ENCODE data around the gene DAP. TPM values are rescaled to one million over a fixed set of nuclear protein-coding genes. Genes with fewer than 3 reads are reported as not detected.

DAP gene
- total and polyA plus RNA-seq, 10 of the 15 experiments (the other 5 are each of a cell fraction or from before 2014, with no cell fraction given) = 12.9 to 130 (median 49.9) TPM

- H3K36me3 ChIP-seq (ENCODE audit: control insufficient read depth in 2 of 2, insufficient read depth in 2 of 2, low read length in 1 of 2) = no peaks in the 10 kb centered on the region
- no peaks in the 10 kb centered on the region for H3K79me2 ChIP-seq (ENCODE audit: control insufficient read depth, insufficient read depth, low read length)
- no TSS peak for BruUV-seq (replicated peaks)
- intact Hi-C loops (cut with micrococcal nuclease; ENCODE audit: unreplicated experiment) (no loop called here), in situ Hi-C loops (cut with MboI) (no loop called here)
- H3K9me3 ChIP-seq (replicated peaks; ENCODE audit: control insufficient read depth, insufficient read depth, low read length) = no peaks in the 10 kb centered on the region
- no peak overlapping the region for H3K27ac ChIP-seq (ENCODE audit: control insufficient read depth, insufficient read depth)
- H4K20me1 ChIP-seq (ENCODE audit: control insufficient read depth, insufficient read depth) = no peaks in the 10 kb centered on the region
- H3K9ac ChIP-seq (ENCODE audit: control insufficient read depth, insufficient read depth, low read length) = no peak overlapping the region
- POLR2A ChIA-PET = no interaction called here
- SMC1A ChIA-PET (ENCODE audit: uncharacterized antibody, unreplicated experiment) = no interaction called here
- DNase-seq (ENCODE audit: low read depth, low spot score) (no peak), FAIRE-seq (no peak), ATAC-seq (no peak)
- RAD21 ChIA-PET (ENCODE audit: unreplicated experiment) = no interaction called here
- no peak overlapping the region for H2AFZ ChIP-seq (ENCODE audit: control insufficient read depth, low read depth, low read length)
- no peak for TF ChIP-seq RB1 (IDR thresholded peaks at IDR 0.05; ENCODE audit: borderline replicate concordance)
- WGBS (ENCODE audit: insufficient coverage, insufficient replicate concordance, low lambda C conversion rate, missing lambda C conversion rate) = 28% methylated on average over 3 of the region's 3 CpGs
- no peaks in the 10 kb centered on the region for H3K27me3 ChIP-seq (replicated peaks in 1 of 2; ENCODE audit: control insufficient read depth in 2 of 2, insufficient read depth in 2 of 2, low read length in 1 of 2)
- CTCF ChIA-PET = no interaction called here
- no peaks in the 10 kb centered on the region for H3K4me1 ChIP-seq (ENCODE audit: control insufficient read depth, insufficient read depth, low read length)
- no peak overlapping the region for H3K4me2 ChIP-seq (ENCODE audit: control insufficient read depth, insufficient read depth)
- no peak overlapping the region for H3K4me3 ChIP-seq
Measured at GRCh38 chr5:10789021-10789420, 28.0 kb upstream of the DAP start.

GRCh38 chr5:10788358-10788757 is 27.3 kb upstream of the DAP start:
- POLR2A ChIA-PET = no interaction called here
- TF ChIP-seq IKZF1 (conservative IDR thresholded peaks at IDR 0.05) (no peak), ATF7 (IDR thresholded peaks at IDR 0.05; ENCODE audit: low read depth) (no peak), NKRF (conservative IDR thresholded peaks at IDR 0.05) (no peak), POLR2A (IDR thresholded peaks at IDR 0.05; ENCODE audit: low read depth, low read length) (no peak), SUZ12 (IDR thresholded peaks at IDR 0.05; ENCODE audit: unreplicated experiment) (no peak), CREM (IDR thresholded peaks at IDR 0.05; ENCODE audit: low read depth) (no peak)
- WGBS (ENCODE audit: insufficient coverage, insufficient replicate concordance, low lambda C conversion rate, missing lambda C conversion rate) = 58% methylated on average over 5 of the region's 5 CpGs
- intact Hi-C loops (cut with micrococcal nuclease; ENCODE audit: unreplicated experiment) = no loop called here
- SMC1A ChIA-PET (ENCODE audit: uncharacterized antibody, unreplicated experiment) = no interaction called here
- H3K27ac ChIP-seq (ENCODE audit: control insufficient read depth, insufficient read depth) = no peak overlapping the region
- no peaks in the 10 kb centered on the region for H3K9me3 ChIP-seq (replicated peaks; ENCODE audit: control insufficient read depth, insufficient read depth, low read length)
- no peak overlapping the region for H3K9ac ChIP-seq (ENCODE audit: control insufficient read depth, insufficient read depth, low read length)
- no peaks in the 10 kb centered on the region for H3K79me2 ChIP-seq (ENCODE audit: control insufficient read depth, insufficient read depth, low read length)
- DNase-seq (ENCODE audit: low read depth, low spot score) (no peak), FAIRE-seq (no peak), ATAC-seq (no peak)
- no peak overlapping the region for H3K4me3 ChIP-seq
- no peaks in the 10 kb centered on the region for H3K36me3 ChIP-seq (ENCODE audit: control insufficient read depth in 2 of 2, insufficient read depth in 2 of 2, low read length in 1 of 2)
- no TSS peak for BruUV-seq (replicated peaks)
- RAD21 ChIA-PET (ENCODE audit: unreplicated experiment) = no interaction called here
- H2AFZ ChIP-seq (ENCODE audit: control insufficient read depth, low read depth, low read length) = no peak overlapping the region
- no peaks in the 10 kb centered on the region for H3K27me3 ChIP-seq (replicated peaks in 1 of 2; ENCODE audit: control insufficient read depth in 2 of 2, insufficient read depth in 2 of 2, low read length in 1 of 2)
- CTCF ChIA-PET = no interaction called here
- H3K4me2 ChIP-seq (ENCODE audit: control insufficient read depth, insufficient read depth) = no peak overlapping the region
- in situ Hi-C loops (cut with MboI) = no loop called here
- no peaks in the 10 kb centered on the region for H3K4me1 ChIP-seq (ENCODE audit: control insufficient read depth, insufficient read depth, low read length)
- no peaks in the 10 kb centered on the region for H4K20me1 ChIP-seq (ENCODE audit: control insufficient read depth, insufficient read depth)

Data from GM12878 (cell line).